H1 (cell line): ENCODE measurements around the gene HOMER2. TPM values are rescaled to one million over a fixed set of nuclear protein-coding genes. Genes with fewer than 3 reads are reported as not detected.

Source experiments
- CTCF ChIA-PET: fragments of 300-600 bp; sonication (Branson Sonifier 250); formaldehyde crosslinking; loops from one replicate; lab custom pipeline; 2021; ENCODE audit not compliant: partially characterized antibody; lab: Charles Lee
- POLR2A ChIA-PET: fragments of 300-600 bp; sonication (Branson Sonifier 250); formaldehyde crosslinking; loops from one replicate; lab custom pipeline; 2021; ENCODE audit warnings: inconsistent platforms; ENCODE audit not compliant: partially characterized antibody; lab: Charles Lee
- DNase-seq, 2 experiments: peaks; one replicate each; pipeline versions ENCODE4 v3.0.0 to v3.0.0-alpha.2; 2010 to 2022; ENCODE audit warnings: low spot score in 2 of 2, low read depth in 1 of 2, mixed read lengths in 1 of 2
- FAIRE-seq: peaks from 2 replicates; lab custom pipeline; 2011; peaks lifted over from hg19 to GRCh38; lab: Jason Lieb, UNC
- H2AFZ ChIP-seq: 2 replicates; pipeline ENCODE4 v1.8.1; 2012; ENCODE audit warnings: low read length, inconsistent platforms
- H2AK5ac ChIP-seq: 2 replicates; pipeline ENCODE4 v1.6.1; 2013; ENCODE audit warnings: low read depth, low read length
- H2BK120ac ChIP-seq: replicated peaks from 2 replicates; pipeline ENCODE3; 2013; ENCODE audit warnings: low read depth, low read length, inconsistent platforms
- H2BK12ac ChIP-seq: 2 replicates; pipeline ENCODE4 v1.6.1; 2013; ENCODE audit warnings: low read depth, low read length
- H2BK15ac ChIP-seq: 2 replicates; pipeline ENCODE4 v1.6.1; 2013; ENCODE audit warnings: low read length
- H2BK20ac ChIP-seq: 2 replicates; pipeline ENCODE4 v1.6.1; 2013; ENCODE audit warnings: low read length
- H2BK5ac ChIP-seq: 2 replicates; pipeline ENCODE4 v1.6.1; 2013; ENCODE audit warnings: low read depth, low read length
- H3K14ac ChIP-seq: 2 replicates; pipeline ENCODE4 v1.6.1; 2013; ENCODE audit warnings: inconsistent platforms; ENCODE audit not compliant: insufficient read length
- H3K18ac ChIP-seq: 2 replicates; pipeline ENCODE4 v1.6.1; 2013; ENCODE audit warnings: low read length; ENCODE audit errors: extremely low read depth
- H3K23ac ChIP-seq: 2 replicates; pipeline ENCODE4 v1.6.1; 2013; ENCODE audit warnings: inconsistent platforms; ENCODE audit not compliant: insufficient read length
- H3K23me2 ChIP-seq: 2 replicates; pipeline ENCODE4 v1.6.1; 2013; ENCODE audit warnings: low read depth, low read length
- H3K27ac ChIP-seq: 2 replicates; pipeline ENCODE4 v1.6.1; 2011; ENCODE audit warnings: low read depth, low read length, inconsistent platforms
- H3K27me3 ChIP-seq, 4 experiments: replicated peaks in 1 of 4; 1 replicate in 1 of 4; 2 replicates in 3 of 4; pipeline versions ENCODE4 v1.6.1 to v1.8.1; 2011 to 2013; ENCODE audit warnings: low read length in 3 of 4, mild to moderate bottlenecking in 3 of 4, inconsistent platforms in 2 of 4, mixed read lengths in 2 of 4, moderate library complexity in 1 of 4; ENCODE audit not compliant: control insufficient read depth in 3 of 4, insufficient read depth in 3 of 4; ENCODE audit errors: extremely low read depth in 1 of 4
- H3K36me3 ChIP-seq, 4 experiments: 2 replicates each; pipeline versions ENCODE4 v1.6.1 to v1.8.1; 2011 to 2013; ENCODE audit warnings: mild to moderate bottlenecking in 4 of 4, low read length in 3 of 4, moderate library complexity in 2 of 4, control low read depth in 1 of 4, inconsistent platforms in 1 of 4; ENCODE audit not compliant: insufficient read depth in 4 of 4, control insufficient read depth in 2 of 4
- H3K4ac ChIP-seq: replicated peaks from 2 replicates; pipeline ENCODE3; 2013; ENCODE audit warnings: low read length, low read depth, mixed read lengths, inconsistent platforms; ENCODE audit not compliant: insufficient read length
- H3K4me1 ChIP-seq, 4 experiments: replicated peaks in 1 of 4; 1 replicate in 1 of 4; 2 replicates in 3 of 4; pipeline versions ENCODE4 v1.6.1 to v1.8.1; 2011 to 2013; ENCODE audit warnings: low read length in 3 of 4, inconsistent platforms in 2 of 4, mixed read lengths in 1 of 4; ENCODE audit not compliant: insufficient read depth in 4 of 4, control insufficient read depth in 3 of 4
- H3K4me2 ChIP-seq, 2 experiments: 2 replicates each; pipeline versions ENCODE4 v1.6.1 to v1.8.1; 2011 to 2013; ENCODE audit warnings: low read depth in 2 of 2, low read length in 2 of 2, control low read depth in 1 of 2, inconsistent platforms in 1 of 2, mild to moderate bottlenecking in 1 of 2; ENCODE audit not compliant: insufficient read depth in 1 of 2
- H3K4me3 ChIP-seq, 4 experiments: fragments of 200-600, 300-600 bp in 1 of 4; sonication (generic), shearing (Covaris generic), sonication (Bioruptor Twin) in 1 of 4; 2 replicates each; pipeline versions ENCODE4 v1.5.1 to v1.8.1; 2011 to 2016; ENCODE audit warnings: low read length in 4 of 4, low read depth in 3 of 4, control low read depth in 2 of 4, inconsistent platforms in 2 of 4, mild to moderate bottlenecking in 2 of 4, mixed read lengths in 1 of 4, moderate library complexity in 1 of 4; ENCODE audit not compliant: insufficient read depth in 2 of 4; ENCODE audit errors: extremely low read depth in 1 of 4
- H3K56ac ChIP-seq: replicated peaks from 2 replicates; pipeline ENCODE3; 2013; ENCODE audit warnings: low read depth, mild to moderate bottlenecking, mixed read lengths, low read length, inconsistent platforms; ENCODE audit not compliant: insufficient read length
- H3K79me1 ChIP-seq: 2 replicates; pipeline ENCODE4 v1.6.1; 2013; ENCODE audit warnings: low read depth, low read length, control low read depth
- H3K79me2 ChIP-seq, 2 experiments: 2 replicates each; pipeline versions ENCODE4 v1.6.1 to v1.8.1; 2012 to 2013; ENCODE audit warnings: low read length in 2 of 2, mild to moderate bottlenecking in 2 of 2, inconsistent platforms in 1 of 2; ENCODE audit not compliant: insufficient read depth in 2 of 2, control insufficient read depth in 1 of 2
- H3K9ac ChIP-seq, 4 experiments: replicated peaks in 1 of 4; 1 replicate in 1 of 4; 2 replicates in 3 of 4; pipeline versions ENCODE4 v1.6.1 to v1.8.1; 2011 to 2013; ENCODE audit warnings: low read depth in 3 of 4, low read length in 3 of 4, control low read depth in 2 of 4, mild to moderate bottlenecking in 2 of 4, moderate library complexity in 2 of 4, inconsistent platforms in 1 of 4; ENCODE audit errors: extremely low read depth in 1 of 4
- H3K9me3 ChIP-seq, 2 experiments: 2 replicates each; pipeline versions ENCODE4 v1.6.1 to v1.8.1; 2012 to 2013; ENCODE audit warnings: mild to moderate bottlenecking in 2 of 2, moderate library complexity in 2 of 2, control low read depth in 1 of 2, inconsistent platforms in 1 of 2, low read depth in 1 of 2, low read length in 1 of 2, mixed read lengths in 1 of 2; ENCODE audit not compliant: insufficient read depth in 2 of 2
- H4K20me1 ChIP-seq, 2 experiments: replicated peaks in 1 of 2; 2 replicates each; pipeline versions ENCODE3 to v1.8.1; 2011 to 2013; ENCODE audit warnings: inconsistent platforms in 2 of 2, low read length in 2 of 2, mild to moderate bottlenecking in 1 of 2; ENCODE audit not compliant: insufficient read depth in 2 of 2, control insufficient read depth in 1 of 2
- H4K5ac ChIP-seq: 2 replicates; pipeline ENCODE4 v1.6.1; 2013; ENCODE audit warnings: low read length, low read depth, mixed read lengths, inconsistent platforms; ENCODE audit not compliant: insufficient read length
- H4K8ac ChIP-seq: 2 replicates; pipeline ENCODE4 v1.8.0; 2013; ENCODE audit warnings: mild to moderate bottlenecking, moderate library complexity, low read length, inconsistent platforms; ENCODE audit not compliant: insufficient read depth; ENCODE audit errors: extremely low read depth
- H4K91ac ChIP-seq: replicated peaks from 2 replicates; pipeline ENCODE3; 2013; ENCODE audit warnings: low read length, mixed read lengths, inconsistent platforms; ENCODE audit not compliant: insufficient read length
- ATF3 ChIP-seq: IDR thresholded peaks from 2 replicates; pipeline ENCODE4 v1.6.1; 2011; ENCODE audit warnings: low read depth, mild to moderate bottlenecking, low read length; ENCODE audit not compliant: insufficient read depth
- CHD1 ChIP-seq: IDR thresholded peaks from 2 replicates; pipeline ENCODE4 v1.6.1; 2012; ENCODE audit warnings: low read depth, low read length, improper control_type of control experiment
- CREB1 ChIP-seq: IDR thresholded peaks from 2 replicates; pipeline ENCODE4 v1.6.1; 2012; ENCODE audit warnings: inconsistent platforms
- EGR1 ChIP-seq: IDR thresholded peaks from 2 replicates; pipeline ENCODE4 v1.6.1; 2011; ENCODE audit warnings: low read depth, low read length, borderline replicate concordance
- GABPA ChIP-seq: IDR thresholded peaks from 2 replicates; pipeline ENCODE4 v1.6.1; 2011; ENCODE audit warnings: mild to moderate bottlenecking, low read length, moderate library complexity, borderline replicate concordance; ENCODE audit not compliant: insufficient read depth
- HDAC2 ChIP-seq, 2 experiments: fragments of 300-600 bp in 1 of 2; sonication (generic) in 1 of 2; IDR thresholded peaks; 2 replicates each; pipeline ENCODE4 v1.6.1; 2011 to 2012; ENCODE audit warnings: low read depth in 2 of 2, low read length in 2 of 2, mild to moderate bottlenecking in 2 of 2, moderate library complexity in 2 of 2, borderline replicate concordance in 1 of 2, inconsistent platforms in 1 of 2
- KDM4A ChIP-seq: IDR thresholded peaks from one replicate; pipeline ENCODE4 v1.7.1; 2012; ENCODE audit warnings: low read depth, mild to moderate bottlenecking, moderate library complexity, low read length, inconsistent platforms; ENCODE audit not compliant: severe bottlenecking
- POLR2A ChIP-seq, 2 experiments: IDR thresholded peaks; 1 replicate in 1 of 2; 2 replicates in 1 of 2; pipeline ENCODE4 v1.6.1; 2011; ENCODE audit warnings: low read depth in 2 of 2, low read length in 2 of 2, mild to moderate bottlenecking in 2 of 2; ENCODE audit errors: control extremely low read depth in 1 of 2
- RBBP5 ChIP-seq: IDR thresholded peaks from 2 replicates; pipeline ENCODE4 v1.7.1; 2012; ENCODE audit warnings: low read depth, mild to moderate bottlenecking, inconsistent platforms, low read length, moderate library complexity, borderline replicate concordance
- RFX5 ChIP-seq: IDR thresholded peaks from 2 replicates; pipeline ENCODE4 v1.6.1; 2011; ENCODE audit warnings: low read depth, low read length, improper control_type of control experiment, borderline replicate concordance
- RNF2 ChIP-seq: fragments of 200-900, 300-1000 bp; sonication (generic); IDR thresholded peaks from 2 replicates; pipeline ENCODE4 v1.7.1; 2016; ENCODE audit warnings: borderline replicate concordance, low read depth, mild to moderate bottlenecking, antibody characterized with exemption, low read length; ENCODE audit not compliant: poor library complexity, severe bottlenecking; ENCODE audit errors: missing control alignments
- SIX5 ChIP-seq: IDR thresholded peaks from 2 replicates; pipeline ENCODE4 v1.6.1; 2011; ENCODE audit warnings: mild to moderate bottlenecking, low read depth, low read length
- WGBS, 2 experiments: shearing (Covaris generic) in 1 of 2; methylation state at CpG; one replicate each; pipeline versions ENCODE4 v1.1.6 to v1.1.7; 2013 to 2015; ENCODE audit warnings: low lambda C conversion rate in 2 of 2, mixed read lengths in 2 of 2, inconsistent platforms in 1 of 2, low coverage in 1 of 2, missing lambda C conversion rate in 1 of 2; ENCODE audit not compliant: insufficient replicate concordance in 2 of 2, insufficient coverage in 1 of 2, insufficient read length in 1 of 2; ENCODE audit errors: extremely low coverage in 1 of 2, missing lambda C conversion rate in 1 of 2; 5-methylcytosine and 5-hydroxymethylcytosine counted together
- polyA plus RNA-seq, 7 experiments: library from polyadenylated mRNA; depleted of rRNA in 3 of 7; stranded (reverse) in 5 of 7; unstranded in 2 of 7; fragments of >200 nt in 5 of 7; fragments of 200-250 nt in 2 of 7; gene quantifications; 1 replicate in 5 of 7; 2 replicates in 1 of 7; 4 replicates in 1 of 7; pipeline versions ENCODE4 v1.2.1 to v1.2.3, GENCODE V29; 2011 to 2013; ENCODE audit warnings: missing spikeins in 2 of 7, mixed read lengths in 2 of 7
- total RNA-seq: library from RNA; stranded (reverse); fragmentation: NEBNext Ultra II Directional; extraction: Animal tissue kit (Norgen Biotek cat#: 25700); gene quantifications from 2 replicates; pipeline ENCODE4 v1.2.1, GENCODE V29; 2021

Gene HOMER2
- total and polyA plus RNA-seq, 2 of the 8 experiments (the other 6 are each of a cell fraction or from before 2014, with no cell fraction given), result 12.5 to 27.6 TPM

- H3K4me3 ChIP-seq, result peak overlapping the region; percentile 50 to 90 (median 78)
- H4K91ac ChIP-seq, result no peak overlapping the region
- no peak overlapping the region for H4K5ac ChIP-seq
- H3K14ac ChIP-seq, result no peak overlapping the region
- H3K23me2 ChIP-seq, result peaks cover 5% of the 10 kb centered on the region; the same call in 1 of the 2 replicates
- H3K79me1 ChIP-seq, result no peaks in the 10 kb centered on the region
- 78% methylated on average over 6 of the region's 6 CpGs; no CpG with 5 or more reads in 1 of the 2 experiments for WGBS, 2 experiments
- DNase-seq (no peak), FAIRE-seq (no peak)
- H2BK15ac ChIP-seq, result no peak overlapping the region
- H2AK5ac ChIP-seq, result no peak overlapping the region
- H3K18ac ChIP-seq, result no peak overlapping the region
- H3K23ac ChIP-seq, result no peak overlapping the region
- ChIA-PET POLR2A (interaction anchor here (0.7 kb wide), 1 partner anchor 27 kb away, joined by 3 read pairs; no protein-coding TSS in a partner anchor), CTCF (interaction anchor here (0.8 to 2.3 kb wide), 10 partner anchors 7 to 280 kb away, joined by 3 to 8 read pairs (median 4); no protein-coding TSS in a partner anchor)
- no peak overlapping the region for H2BK12ac ChIP-seq
- no peaks in the 10 kb centered on the region for H3K79me2 ChIP-seq
- H3K27ac ChIP-seq, result no peak overlapping the region
- H4K8ac ChIP-seq, result no peak overlapping the region
- H2AFZ ChIP-seq, result no peak overlapping the region
- H3K56ac ChIP-seq, result no peak overlapping the region
- H3K4ac ChIP-seq, result no peak overlapping the region
- no peak overlapping the region for H2BK5ac ChIP-seq
- no peaks in the 10 kb centered on the region for H3K27me3 ChIP-seq
- peak overlapping the region; percentile 88 to 97 for H3K4me2 ChIP-seq
- no peak overlapping the region for H2BK120ac ChIP-seq
- peaks cover 0 to 3% (median 0%) of the 10 kb centered on the region in 4 experiments; a peak in 2 of 8 replicates for H3K36me3 ChIP-seq
- no peaks in the 10 kb centered on the region for H3K9me3 ChIP-seq
- H2BK20ac ChIP-seq, result no peak overlapping the region
- no peaks in the 10 kb centered on the region for H4K20me1 ChIP-seq
- H3K4me1 ChIP-seq, result peaks cover 0 to 6% (median 0%) of the 10 kb centered on the region in 4 experiments; a peak in 2 of 7 replicates
- peak overlapping the region in 1 of 4 experiments; percentile 76; a peak in 1 of 7 replicates for H3K9ac ChIP-seq
- TF ChIP-seq CREB1 (no peak), EGR1 (no peak), RFX5 (no peak), RNF2 (no peak), POLR2A (IDR thresholded peaks at IDR 0.05; ENCODE audit: control extremely low read depth in 1 of 2, low read depth in 2 of 2, low read length in 2 of 2) (no peak), HDAC2 (IDR thresholded peaks at IDR 0.05; ENCODE audit: borderline replicate concordance in 1 of 2, low read depth in 2 of 2, low read length in 2 of 2) (no peak), RBBP5 (no peak), KDM4A (no peak), ATF3 (no peak), SIX5 (no peak), CHD1 (no peak), GABPA (no peak)
Observed at GRCh38 chr15:82810890-82811426, 141.6 kb downstream of the HOMER2 start.
